ENCODE data around the gene PAPPA2.

The PAPPA2 gene

GRCh38 chr1:176866011-176866714, 403.2 kb downstream of the PAPPA2 start:
- no peak for DNase-seq

GRCh38 chr1:176869577-176869976, 406.6 kb downstream of the PAPPA2 start:
- no peak for DNase-seq

- DNase-seq = no peak
Measured at GRCh38 chr1:176876966-176877515, 414.1 kb downstream of the PAPPA2 start.

GRCh38 chr1:176877557-176877956, 414.6 kb downstream of the PAPPA2 start:
- DNase-seq = no peak

GRCh38 chr1:176878750-176879536, 416.0 kb downstream of the PAPPA2 start:
- no peak for DNase-seq

GRCh38 chr1:176879784-176880620, 417.0 kb downstream of the PAPPA2 start:
- no peak for DNase-seq

- DNase-seq = no peak
Measured at GRCh38 chr1:176880955-176881595, 418.1 kb downstream of the PAPPA2 start.

- no peak for DNase-seq
Measured at GRCh38 chr1:176884286-176884685, 421.3 kb downstream of the PAPPA2 start.

GRCh38 chr1:176884911-176885310, 421.9 kb downstream of the PAPPA2 start:
- no peak for DNase-seq

GRCh38 chr1:176885341-176885740, 422.4 kb downstream of the PAPPA2 start:
- DNase-seq = no peak

- no peak for DNase-seq
Measured at GRCh38 chr1:176885751-176886150, 422.8 kb downstream of the PAPPA2 start.

- no peak for DNase-seq
Measured at GRCh38 chr1:176888471-176889032, 425.6 kb downstream of the PAPPA2 start.

GRCh38 chr1:176893625-176894352, 430.8 kb downstream of the PAPPA2 start:
- no peak for DNase-seq

GRCh38 chr1:176894450-176894849, 431.5 kb downstream of the PAPPA2 start:
- no peak for DNase-seq
